Stimulated activated CD4-positive, alpha-beta T cell treated with anti-CD3 and anti-CD28 coated beads, Interleukin-15, amount 100 ng/mL, for 48 hours (primary cell): ENCODE data around the gene FECH.
"Not testable (repeated sequence)": the region's sequence is repeated elsewhere in the genome, so short reads cannot be mapped to it uniquely, and the experiment has no call there.

Experiments used
- DNase-seq, 2 donors: peaks; one replicate each; pipeline ENCODE4 v3.0.0-alpha.2; 2020; ENCODE audit warnings: low read depth in 2 of 2

The FECH gene

GRCh38 chr18:57533006-57533867 lies 53.3 kb downstream of the FECH start:
- no peak for DNase-seq

DNA sequence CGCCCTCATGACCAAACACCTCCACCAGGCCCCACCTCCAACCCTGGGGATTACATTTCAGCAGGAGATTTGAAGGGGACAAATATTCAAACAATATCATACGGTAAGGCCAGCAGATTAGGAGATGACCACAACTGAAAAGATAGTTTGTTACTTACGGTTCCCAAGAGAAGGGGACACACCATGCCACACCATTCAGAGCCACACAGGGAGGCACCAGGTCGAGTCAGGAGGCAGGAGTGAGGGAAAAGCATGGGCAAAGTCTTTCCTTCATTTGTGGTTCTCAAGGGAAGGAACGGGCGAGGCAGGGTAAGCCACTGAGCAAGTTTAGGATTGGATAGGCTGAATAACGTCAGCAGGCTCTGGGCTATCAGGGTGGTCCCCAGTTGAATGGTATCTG lies 57.4 kb downstream of the FECH start:
- no peak for DNase-seq

- no peak for DNase-seq
Measured at GRCh38 chr18:57527556-57528229, 58.8 kb downstream of the FECH start.

DNA sequence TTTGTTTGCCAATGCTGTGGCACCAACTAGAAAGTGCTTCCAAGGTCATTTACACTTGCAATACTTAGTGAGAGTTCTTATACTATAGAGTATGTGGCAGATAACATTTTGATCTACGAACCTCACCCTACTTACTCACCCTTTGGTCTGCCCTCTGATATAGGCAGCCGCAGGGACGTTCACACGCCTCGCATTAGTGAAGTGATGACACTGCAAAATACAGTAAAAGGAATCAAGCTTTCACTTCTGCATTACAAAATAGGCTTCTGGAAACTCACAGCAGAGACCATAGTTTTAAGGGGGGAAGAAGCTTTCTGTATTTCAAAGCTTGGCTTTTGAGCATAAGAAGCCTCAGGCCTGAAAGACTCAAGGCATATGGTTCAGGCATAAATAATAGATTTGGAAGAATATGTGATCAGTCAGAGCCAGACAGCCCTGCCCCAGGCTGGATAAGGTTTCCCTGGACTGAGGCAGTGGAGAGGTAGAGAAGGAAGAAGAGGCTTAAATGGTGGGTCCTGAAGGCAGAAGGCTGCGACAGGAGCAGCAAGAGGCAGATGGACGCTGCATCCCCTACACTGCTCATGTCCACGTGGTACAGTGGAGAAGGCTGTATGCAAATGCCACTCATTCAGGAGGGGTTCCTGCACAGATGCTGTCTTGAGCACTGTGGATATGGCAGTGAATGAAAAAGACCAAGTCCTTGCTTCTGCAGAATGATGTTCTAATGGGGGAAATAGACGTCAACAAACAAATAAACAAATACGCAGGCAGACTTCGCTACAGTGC lies 63.1 kb downstream of the FECH start:
- DNase-seq: no peak

GRCh38 chr18:57522348-57522747 lies 64.2 kb downstream of the FECH start:
- not testable (repeated sequence) for DNase-seq

DNA sequence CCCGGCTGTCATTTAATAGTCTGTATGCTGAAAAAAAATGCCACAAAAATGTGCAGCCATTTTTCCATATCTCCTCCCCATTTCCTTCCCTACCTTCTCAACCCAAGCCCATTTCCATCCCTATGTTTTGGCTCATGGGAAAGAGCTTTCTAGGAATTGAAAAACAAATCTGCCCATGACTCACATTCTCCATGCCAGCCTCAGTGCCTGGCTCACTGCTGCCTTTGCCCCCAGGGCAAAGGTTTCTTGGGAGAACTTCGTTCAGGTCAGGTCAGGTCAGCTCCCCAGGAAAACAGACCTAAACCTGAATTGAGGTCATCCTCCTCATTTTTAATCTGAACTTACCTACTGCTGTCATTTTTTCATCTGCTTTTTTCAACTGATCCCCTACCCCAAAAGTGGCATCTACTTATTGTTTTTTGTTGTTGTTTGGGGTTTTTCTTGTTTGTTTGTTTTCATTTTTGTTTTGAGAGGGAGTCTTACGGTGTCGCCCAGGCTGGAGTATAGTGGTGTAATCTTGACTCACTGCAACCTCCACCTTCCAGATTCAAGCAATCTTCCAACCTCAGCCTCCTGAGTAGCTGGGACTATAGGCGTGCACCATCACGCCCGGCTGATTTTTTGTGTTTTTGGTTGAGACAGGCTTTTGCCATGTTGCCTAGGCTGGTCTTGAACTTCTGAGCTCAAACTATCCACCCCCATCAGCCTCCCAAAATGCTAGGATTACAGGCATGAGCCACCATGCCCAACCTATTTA lies 66.7 kb downstream of the FECH start:
- no peak for DNase-seq

DNA sequence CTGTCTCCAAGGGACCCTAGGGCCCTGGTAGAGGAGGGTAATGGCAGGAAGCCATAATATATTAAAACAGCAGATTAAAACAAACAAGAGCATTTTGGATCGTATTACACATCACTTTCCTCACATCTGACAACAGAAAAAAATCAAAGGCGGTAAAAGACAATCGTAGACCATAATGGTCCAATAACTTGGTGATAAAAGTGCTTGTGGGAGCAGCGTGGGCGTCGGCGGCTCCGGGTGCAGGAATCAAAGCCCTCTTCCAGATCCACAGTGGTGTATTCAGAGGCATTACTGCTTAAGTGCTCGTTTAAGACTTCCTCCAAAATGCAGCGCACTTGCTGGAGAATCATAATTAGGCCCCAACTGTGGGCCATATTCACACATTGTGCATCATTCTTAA lies 68.0 kb downstream of the FECH start:
- DNase-seq: no peak

GRCh38 chr18:57516056-57516455 lies 70.4 kb downstream of the FECH start:
- DNase-seq: no peak

- no peak for DNase-seq
Measured at GRCh38 chr18:57505231-57505630, 81.3 kb downstream of the FECH start.

DNA sequence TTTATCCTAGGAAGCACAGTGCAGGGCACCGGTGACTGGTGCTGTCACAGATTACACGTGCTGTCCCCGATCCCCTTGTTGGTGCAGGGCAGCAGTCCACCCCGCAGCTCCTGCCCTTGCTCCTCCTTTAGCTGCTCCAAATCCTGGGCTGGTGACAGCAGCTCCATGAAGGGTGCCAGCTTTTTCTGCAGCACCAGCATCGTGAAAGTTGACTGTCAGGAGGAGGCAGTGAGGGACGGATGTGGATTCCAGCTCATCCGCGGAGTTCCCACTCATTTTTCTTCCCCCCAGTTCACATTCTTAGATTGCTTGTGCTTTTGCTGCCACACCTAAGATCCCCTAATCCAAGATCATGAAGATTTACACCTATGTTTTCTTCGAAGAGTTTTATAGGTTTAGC lies 83.9 kb downstream of the FECH start:
- no peak for DNase-seq

DNA sequence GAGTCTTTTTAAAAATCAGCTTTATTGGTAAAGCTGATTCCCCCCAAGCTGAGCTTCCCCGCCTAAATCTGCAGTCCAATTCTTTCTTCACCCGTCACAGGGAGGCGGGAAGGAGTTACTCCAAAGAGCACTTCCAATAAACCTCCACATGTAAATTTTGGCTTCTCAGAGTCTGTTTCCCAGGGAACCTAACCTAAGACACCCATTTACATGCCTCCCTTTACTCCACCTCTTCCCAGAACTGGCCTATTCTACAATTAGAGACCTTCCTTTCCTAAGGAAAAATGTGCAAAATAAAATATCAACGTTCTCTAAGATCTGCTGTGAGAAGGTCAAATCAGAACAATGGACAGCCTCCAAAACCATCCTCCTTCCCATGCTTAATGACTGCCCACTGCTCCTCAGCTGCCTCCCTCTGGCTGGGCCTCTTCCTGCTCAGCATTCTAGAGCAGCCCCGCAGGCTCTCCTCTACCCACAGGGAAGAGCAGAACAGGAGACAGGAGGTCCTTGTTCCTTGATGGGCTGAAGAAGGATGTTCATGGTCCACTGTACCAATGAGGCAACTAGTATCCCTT lies 87.7 kb downstream of the FECH start:
- DNase-seq: no peak
